Measurements from ENCODE around the gene BMP15.
A peak's percentile ranks its signal among the peaks of the same experiment; 100 is the strongest.

The BMP15 gene

DNA sequence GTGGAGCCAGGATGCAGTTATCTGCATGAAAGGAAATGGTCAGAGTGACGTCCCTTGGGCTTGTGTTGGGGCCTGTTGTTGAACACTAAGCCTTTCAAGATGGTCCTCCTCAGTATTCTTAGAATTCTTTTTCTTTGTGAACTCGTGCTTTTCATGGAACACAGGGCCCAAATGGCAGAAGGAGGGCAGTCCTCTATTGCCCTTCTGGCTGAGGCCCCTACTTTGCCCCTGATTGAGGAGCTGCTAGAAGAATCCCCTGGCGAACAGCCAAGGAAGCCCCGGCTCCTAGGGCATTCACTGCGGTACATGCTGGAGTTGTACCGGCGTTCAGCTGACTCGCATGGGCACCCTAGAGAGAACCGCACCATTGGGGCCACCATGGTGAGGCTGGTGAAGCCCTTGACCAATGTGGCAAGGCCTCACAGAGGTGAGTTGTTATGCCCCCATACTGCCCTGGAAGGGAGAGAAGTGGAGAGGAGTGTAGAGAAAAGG is at the start of gene BMP15:
Gene BMP15, plus strand, starts transcription at position 51 of the 492 bp plus-strand sequence. Its CDS starts 49 bp downstream, at position 100.
- DNase-seq = no peak

DNA sequence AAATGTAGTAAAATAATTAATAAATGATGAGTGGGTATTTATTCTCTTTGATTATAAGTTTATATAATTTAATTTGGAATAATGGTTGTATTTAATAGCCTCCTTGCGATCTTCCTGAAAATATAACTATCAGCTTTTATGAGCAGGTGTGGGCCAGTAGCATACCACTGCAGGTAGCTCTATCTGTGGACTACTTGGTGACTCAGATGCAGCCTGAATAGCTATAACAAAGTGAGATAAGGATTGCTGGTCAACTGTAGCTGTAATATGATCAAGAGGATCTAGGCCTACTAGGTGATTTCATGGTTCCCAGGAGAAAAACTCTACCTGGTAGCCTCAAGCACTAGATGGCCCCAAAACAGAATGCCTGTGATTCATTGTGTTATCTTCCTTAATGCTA is 47.1 kb upstream of the BMP15 start:
- DNase-seq = no peak

- DNase-seq = no peak
Measured at GRCh38 chrX:50865311-50865710, 45.2 kb upstream of the BMP15 start.

DNA sequence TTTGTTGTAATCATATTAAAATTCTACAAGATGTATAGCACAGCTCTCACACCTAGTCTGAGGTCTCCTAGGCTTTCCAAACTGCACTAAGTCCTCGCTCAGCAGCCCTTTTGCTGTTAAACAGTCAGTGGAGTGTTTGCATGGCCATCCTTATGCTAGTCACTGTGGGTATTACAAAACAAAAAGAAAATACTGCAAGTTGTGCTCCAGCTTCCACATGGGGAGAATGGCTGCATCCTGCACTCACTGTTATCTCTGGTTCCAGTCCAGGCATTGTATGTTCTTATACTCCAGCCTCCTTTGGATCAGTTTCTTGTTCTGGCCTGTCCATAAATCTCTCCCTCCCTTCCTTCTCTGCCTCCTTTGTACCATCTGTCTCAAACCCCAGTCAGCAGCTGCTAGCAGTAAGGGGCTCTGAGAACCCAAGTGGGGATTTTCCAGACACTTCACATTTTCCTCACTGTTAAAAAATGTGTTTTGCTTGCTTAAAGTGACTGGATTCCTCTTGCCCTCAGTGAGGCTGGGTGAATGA is 38.5 kb upstream of the BMP15 start:
- DNase-seq = no peak

DNA sequence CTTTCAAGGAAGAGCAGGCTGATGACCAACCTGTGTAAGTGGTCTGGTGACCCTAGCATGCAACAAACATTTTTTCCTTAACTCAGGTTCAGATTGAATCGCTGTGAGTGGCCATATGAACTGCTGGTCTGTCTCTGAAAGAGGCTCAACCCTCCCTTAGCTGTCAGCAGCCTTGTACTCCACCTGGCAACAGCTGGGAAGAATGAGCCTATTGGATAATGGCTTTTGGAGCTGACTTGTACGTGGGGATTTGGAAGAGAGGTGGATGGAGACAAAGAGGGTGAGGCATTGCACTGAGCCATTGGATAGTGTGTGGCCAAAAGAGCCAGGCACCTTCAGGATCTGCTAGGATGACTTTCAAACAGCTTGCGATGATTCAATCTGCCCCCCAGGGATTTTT is 35.7 kb upstream of the BMP15 start:
- no peak for DNase-seq

DNA sequence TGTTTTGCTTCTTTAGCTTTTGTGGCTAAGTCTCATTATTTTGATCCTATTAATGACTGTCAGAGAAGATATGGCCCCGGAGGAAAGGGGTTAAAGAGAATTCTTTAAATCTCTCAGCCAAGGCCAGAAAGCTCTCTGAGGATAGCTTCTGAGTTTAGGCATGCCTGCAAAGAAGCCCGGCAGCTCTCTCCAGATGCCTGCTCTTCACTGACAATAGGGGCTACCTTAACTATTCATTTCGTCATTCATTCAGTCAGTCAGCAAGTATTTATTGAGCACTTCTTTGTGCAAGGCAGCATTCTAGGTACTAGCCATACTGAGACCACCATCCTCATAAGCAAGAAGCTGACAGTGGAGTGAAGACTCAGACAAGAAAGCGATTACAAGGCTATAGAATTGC is 34.0 kb upstream of the BMP15 start:
- no peak for DNase-seq

DNA sequence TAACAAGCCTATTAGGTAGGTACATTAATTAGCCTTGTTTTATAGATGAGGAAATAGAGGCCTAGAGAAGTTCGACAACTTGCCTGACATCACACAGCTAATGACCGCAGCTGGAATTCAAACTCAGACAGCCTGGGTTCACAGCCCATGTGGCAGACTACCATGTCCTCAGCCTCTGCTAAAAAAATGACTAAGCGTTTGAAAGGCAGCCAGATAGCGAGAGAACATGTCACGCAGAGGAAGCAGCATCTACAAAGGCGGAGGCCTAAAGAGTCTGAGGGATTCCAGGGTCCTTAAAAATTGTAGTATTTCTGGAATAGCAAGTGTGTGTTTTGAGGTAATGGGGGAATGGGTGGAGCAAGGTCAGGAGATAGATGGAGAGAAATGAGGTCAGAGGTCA is 33.2 kb upstream of the BMP15 start:
- no peak for DNase-seq

- DNase-seq = no peak
Measured at GRCh38 chrX:50881028-50881427, 29.5 kb upstream of the BMP15 start.

- DNase-seq = no peak
Measured at GRCh38 chrX:50888884-50889283, 21.7 kb upstream of the BMP15 start.

- no peak for DNase-seq
Measured at GRCh38 chrX:50889582-50889981, 21.0 kb upstream of the BMP15 start.

- DNase-seq = no peak
Measured at GRCh38 chrX:50893047-50893446, 17.5 kb upstream of the BMP15 start.

DNA sequence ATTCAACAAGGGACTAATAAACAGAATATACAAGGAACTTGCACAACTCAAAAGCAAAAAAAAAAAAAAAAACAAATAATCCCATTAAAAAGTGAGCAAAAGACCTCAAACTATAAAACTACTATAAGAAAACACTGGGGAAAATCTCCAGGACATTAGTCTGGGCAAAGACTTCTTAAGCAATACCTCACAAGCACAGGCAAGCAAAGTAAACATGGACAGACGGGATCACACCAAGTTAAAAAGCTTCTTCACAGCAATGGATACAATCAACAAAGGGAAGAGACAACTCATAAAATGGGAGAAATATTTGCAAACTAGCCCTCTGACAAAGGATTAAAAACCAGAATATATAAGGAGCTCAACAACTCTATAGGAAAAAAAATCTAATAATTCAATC is 17.1 kb upstream of the BMP15 start:
- no peak for DNase-seq

DNA sequence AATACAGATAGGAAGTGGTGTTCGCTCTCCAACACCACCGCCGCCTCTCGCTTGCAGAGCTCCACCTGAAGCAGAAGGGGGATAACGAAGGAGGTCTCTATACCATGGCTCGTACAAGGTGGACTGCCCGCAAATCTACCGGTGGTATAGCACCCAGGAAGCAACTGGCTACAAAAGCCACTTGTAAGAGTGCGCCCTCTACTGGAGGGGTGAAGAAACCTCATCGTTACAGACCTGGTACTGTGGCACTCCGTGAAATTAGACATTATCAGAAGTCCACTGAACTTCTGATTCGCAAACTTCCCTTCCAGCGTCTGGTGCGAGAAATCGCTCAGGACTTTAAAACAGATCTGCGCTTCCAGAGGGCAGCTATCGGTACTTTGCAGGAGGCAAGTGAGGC is 5.2 kb upstream of the BMP15 start:
- DNase-seq = peak; percentile 24

DNA sequence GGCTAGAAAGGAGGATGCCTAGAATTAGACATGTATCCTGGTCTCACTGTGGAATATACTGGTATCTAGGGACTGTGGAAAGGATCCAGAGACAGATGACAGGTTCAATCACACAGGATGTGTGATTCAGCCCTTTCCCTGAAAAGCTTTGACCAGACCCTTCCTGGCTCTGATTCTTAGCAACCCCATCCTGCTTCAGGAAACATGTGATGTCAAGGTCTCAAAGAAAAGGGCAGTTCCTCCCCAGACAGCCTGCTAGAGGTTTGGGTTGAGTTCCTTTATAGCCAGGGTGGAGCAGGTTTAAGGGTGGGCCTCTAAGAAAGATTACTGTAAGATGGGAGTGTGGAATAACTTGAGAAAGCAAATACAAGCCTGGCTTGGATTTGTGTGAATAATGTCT is 3.0 kb downstream of the BMP15 start:
- no peak for DNase-seq

DNA sequence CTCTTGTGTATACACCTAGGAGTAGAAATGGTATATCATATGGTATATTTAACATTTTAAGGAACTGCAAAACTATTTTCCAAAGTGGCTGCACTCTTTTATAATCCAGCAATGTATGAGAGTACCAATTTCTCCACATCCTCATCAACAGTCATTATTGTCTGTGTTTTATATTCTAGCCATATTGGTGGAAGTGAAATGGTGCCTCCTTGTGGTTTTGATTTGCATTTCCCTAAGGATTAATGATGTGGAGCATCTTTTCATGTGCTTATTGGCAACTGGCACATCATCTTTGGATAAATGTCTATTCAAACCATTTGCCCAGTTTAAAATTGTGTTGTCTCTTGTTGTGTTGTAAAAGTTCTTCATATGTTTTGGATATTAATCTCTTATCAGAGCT is 9.6 kb downstream of the BMP15 start:
- DNase-seq = no peak

GRCh38 chrX:50927127-50927526 is 16.6 kb downstream of the BMP15 start:
- DNase-seq = no peak

- DNase-seq = no peak
Measured at GRCh38 chrX:50941638-50942037, 31.1 kb downstream of the BMP15 start.

DNA sequence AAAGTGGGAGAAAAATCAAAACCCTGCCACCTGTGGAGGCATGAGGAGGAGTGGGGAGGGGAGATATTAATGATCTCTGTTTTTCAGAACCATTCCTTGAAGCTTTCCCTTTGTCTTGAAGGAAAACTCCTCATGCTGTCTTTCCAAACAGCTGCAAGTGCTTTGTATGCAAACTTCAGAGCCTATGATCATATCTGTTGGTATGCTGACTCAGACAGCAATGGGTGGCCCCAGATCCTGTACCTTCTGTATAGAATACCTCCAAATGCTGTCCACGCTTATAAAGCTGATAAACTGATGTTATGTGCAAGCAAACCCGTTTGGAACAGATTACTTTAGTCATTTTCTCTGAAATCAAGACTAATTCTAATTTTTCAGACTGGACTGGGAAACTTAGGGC is 31.9 kb downstream of the BMP15 start:
- no peak for DNase-seq

DNA sequence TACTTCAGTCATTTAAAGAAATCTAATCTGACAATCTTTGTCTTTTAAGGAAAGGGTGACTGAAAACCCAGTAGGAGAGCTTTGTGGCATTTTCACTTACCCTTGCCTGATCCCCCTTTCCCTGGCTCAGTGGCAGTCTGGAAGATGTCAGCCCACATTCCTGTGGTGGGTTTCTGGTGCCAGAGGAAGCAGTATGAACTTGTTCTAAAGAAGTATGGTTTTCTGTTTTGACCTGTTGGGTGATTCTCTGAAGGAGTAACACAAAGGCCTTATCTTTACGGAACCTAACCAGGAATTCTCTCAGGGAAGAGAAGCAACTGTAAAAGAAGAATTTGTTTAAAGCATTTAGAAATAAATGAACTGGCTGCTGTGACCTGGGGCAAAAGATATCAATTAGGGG is 41.9 kb downstream of the BMP15 start:
- DNase-seq = no peak

- no peak for DNase-seq
Measured at GRCh38 chrX:50953832-50954231, 43.3 kb downstream of the BMP15 start.

DNA sequence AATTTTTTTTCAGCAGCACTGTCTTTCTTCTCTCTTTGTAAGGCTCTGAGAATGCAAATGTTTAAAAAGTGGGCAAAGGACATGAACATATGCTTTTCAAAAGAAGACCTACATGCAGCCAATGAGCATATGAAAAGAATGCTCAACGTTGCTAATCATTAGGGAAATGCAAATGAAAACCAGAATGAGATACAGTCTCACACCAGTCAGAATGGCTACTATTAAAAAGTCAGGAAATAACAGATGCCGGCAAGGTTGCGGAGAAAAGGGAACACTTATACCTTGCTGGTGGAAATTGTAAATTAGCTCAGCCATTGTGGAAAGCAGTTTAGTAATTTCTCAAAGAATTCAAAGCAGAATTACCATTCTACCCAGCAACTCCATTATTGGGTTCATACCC is 51.6 kb downstream of the BMP15 start:
- no peak for DNase-seq

DNA sequence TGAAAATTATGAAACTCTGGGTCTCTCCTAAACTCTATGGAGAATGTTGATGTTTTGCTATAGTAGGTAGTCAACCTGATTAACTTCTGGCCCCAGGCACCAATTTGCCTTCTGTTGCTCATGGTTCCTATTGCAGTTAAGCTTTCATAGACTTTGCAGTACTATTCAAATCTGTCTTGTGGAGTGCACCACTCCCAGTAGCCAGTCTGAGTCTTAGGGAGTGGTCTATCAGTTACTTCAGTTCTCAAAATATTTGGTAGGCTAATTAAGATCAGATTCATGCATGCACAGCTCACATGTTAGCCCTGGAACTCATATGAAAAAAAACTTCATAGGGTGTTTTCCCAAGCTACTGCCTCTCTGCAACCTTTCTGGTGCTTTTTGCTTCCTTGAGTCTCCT is 53.3 kb downstream of the BMP15 start:
- no peak for DNase-seq
